Activated CD4-positive, alpha-beta T cell treated with anti-CD3 and anti-CD28 coated beads, Interleukin-2, amount 10 ng/mL, durations not matched to agents 24 days and 14 days (primary cell): Measurements from ENCODE around the gene OTOG. TPM values are rescaled to one million over a fixed set of nuclear protein-coding genes. Genes with fewer than 3 reads are reported as not detected.
A peak's percentile ranks its signal among the peaks of the same experiment; 100 is the strongest.

Experiments
- DNase-seq: peaks from one replicate; pipeline ENCODE4 v3.0.0; 2022
- H3K27ac Mint-ChIP-seq: one replicate; pipeline ENCODE4 v1.8.0; 2022; ENCODE audit warnings: mild to moderate bottlenecking, mixed read lengths
- H3K27me3 Mint-ChIP-seq: one replicate; pipeline ENCODE4 v1.8.0; 2022; ENCODE audit warnings: mixed read lengths
- H3K36me3 Mint-ChIP-seq: one replicate; pipeline ENCODE4 v1.8.0; 2022; ENCODE audit warnings: low read depth, mild to moderate bottlenecking, mixed read lengths
- H3K4me1 Mint-ChIP-seq: one replicate; pipeline ENCODE4 v1.8.0; 2021; ENCODE audit warnings: mixed read lengths
- H3K4me3 Mint-ChIP-seq: one replicate; pipeline ENCODE4 v1.8.0; 2022; ENCODE audit warnings: mild to moderate bottlenecking, moderate library complexity, mixed read lengths
- H3K9me3 Mint-ChIP-seq: one replicate; pipeline ENCODE4 v1.8.0; 2021; ENCODE audit warnings: mixed read lengths
- intact Hi-C: fragments of 100-400 bp; cut with micrococcal nuclease; formaldehyde crosslinking; loops from one replicate; pipeline ENCODE4 v1.15.1; 2023
- total RNA-seq: library from RNA; stranded (reverse); gene quantifications from 2 replicates; pipeline ENCODE4 v1.2.3, GENCODE V29; 2022

Gene OTOG
- total RNA-seq, 1 donor from 2014 or later: not detected

DNA sequence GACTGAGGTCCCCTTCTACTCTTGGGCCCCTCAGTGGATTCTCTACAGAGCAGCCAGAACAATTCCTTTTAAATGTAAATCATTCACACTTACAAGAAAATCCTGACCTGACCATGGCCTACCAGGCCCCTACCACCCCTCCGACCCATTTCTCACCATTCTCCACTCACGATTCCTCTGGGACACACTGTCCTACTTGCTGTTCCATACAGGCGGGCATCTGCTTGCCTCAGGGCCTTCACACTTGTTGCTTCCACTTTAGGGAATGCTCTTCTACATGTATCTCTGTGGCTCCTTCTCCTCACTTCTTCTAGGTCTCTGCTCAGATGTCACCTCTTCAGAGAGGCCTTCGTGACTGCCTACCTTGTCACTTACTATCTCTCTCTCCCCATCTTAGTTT lies 6.3 kb upstream of the OTOG start:
- Mint-ChIP-seq H3K27me3 (peaks cover 38% of the 10 kb centered on the region), H3K27ac (no peak overlapping the region), H3K4me1 (peaks cover 2% of the 10 kb centered on the region), H3K9me3 (no peaks in the 10 kb centered on the region), H3K36me3 (no peaks in the 10 kb centered on the region), H3K4me3 (no peak overlapping the region)
- DNase-seq: no peak
- intact Hi-C loops: no loop called here

GRCh38 chr11:17541330-17541885 lies 5.7 kb upstream of the OTOG start:
- peaks cover 44% of the 10 kb centered on the region for H3K27me3 Mint-ChIP-seq
- H3K9me3 Mint-ChIP-seq: no peaks in the 10 kb centered on the region
- H3K4me1 Mint-ChIP-seq: peaks cover 2% of the 10 kb centered on the region
- no peaks in the 10 kb centered on the region for H3K36me3 Mint-ChIP-seq
- intact Hi-C loops: no loop called here
- no peak for DNase-seq
- no peak overlapping the region for H3K4me3 Mint-ChIP-seq
- no peak overlapping the region for H3K27ac Mint-ChIP-seq

GRCh38 chr11:17542249-17542648 lies 4.8 kb upstream of the OTOG start:
- H3K9me3 Mint-ChIP-seq: no peaks in the 10 kb centered on the region
- no peak overlapping the region for H3K27ac Mint-ChIP-seq
- intact Hi-C loops: no loop called here
- peaks cover 3% of the 10 kb centered on the region for H3K4me1 Mint-ChIP-seq
- no peaks in the 10 kb centered on the region for H3K36me3 Mint-ChIP-seq
- no peak for DNase-seq
- no peak overlapping the region for H3K4me3 Mint-ChIP-seq
- H3K27me3 Mint-ChIP-seq: peaks cover 47% of the 10 kb centered on the region

GRCh38 chr11:17543041-17543440 lies 4.0 kb upstream of the OTOG start:
- no peak for DNase-seq

DNA sequence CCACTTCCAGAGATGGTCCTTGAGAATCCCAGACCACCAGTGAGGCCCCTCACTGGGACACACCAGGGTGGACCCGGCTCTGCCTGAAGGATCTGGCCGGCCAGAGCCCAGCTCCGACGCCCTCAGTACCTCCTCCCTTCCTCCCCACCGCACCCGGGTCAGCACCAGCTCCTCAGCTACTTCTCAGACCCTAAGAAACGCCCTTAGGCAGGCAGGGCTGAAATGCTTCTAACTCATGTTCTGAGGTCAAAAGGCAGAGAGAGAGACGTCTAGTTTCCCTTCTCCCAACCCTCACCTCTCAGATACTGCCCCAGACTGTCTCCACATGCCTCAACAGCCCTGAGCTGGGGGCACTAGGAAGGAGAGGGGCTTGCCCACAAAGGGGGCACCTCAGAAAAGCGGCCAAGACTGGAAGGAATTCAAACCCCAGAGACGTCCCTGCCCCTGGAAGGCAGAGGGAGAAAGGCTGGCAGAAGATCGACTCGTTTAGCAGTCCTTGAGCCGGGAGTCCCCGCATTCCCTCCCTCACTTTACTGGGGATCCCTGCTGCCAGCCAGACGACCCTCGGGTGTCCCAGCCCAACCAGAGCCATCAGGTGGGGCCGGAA lies 3.4 kb upstream of the OTOG start:
- intact Hi-C loops: no loop called here
- DNase-seq: no peak
- Mint-ChIP-seq H3K9me3 (no peaks in the 10 kb centered on the region), H3K27ac (no peak overlapping the region), H3K27me3 (peaks cover 43% of the 10 kb centered on the region), H3K36me3 (no peaks in the 10 kb centered on the region), H3K4me1 (peaks cover 3% of the 10 kb centered on the region), H3K4me3 (no peak overlapping the region)

More at GRCh38 chr11:17543041-17543440, 4.0 kb upstream of the OTOG start:
- H3K27ac Mint-ChIP-seq: no peak overlapping the region
- peaks cover 45% of the 10 kb centered on the region for H3K27me3 Mint-ChIP-seq
- H3K9me3 Mint-ChIP-seq: no peaks in the 10 kb centered on the region
- intact Hi-C loops: no loop called here
- H3K4me1 Mint-ChIP-seq: peaks cover 3% of the 10 kb centered on the region
- no peak overlapping the region for H3K4me3 Mint-ChIP-seq
- H3K36me3 Mint-ChIP-seq: no peaks in the 10 kb centered on the region

DNA sequence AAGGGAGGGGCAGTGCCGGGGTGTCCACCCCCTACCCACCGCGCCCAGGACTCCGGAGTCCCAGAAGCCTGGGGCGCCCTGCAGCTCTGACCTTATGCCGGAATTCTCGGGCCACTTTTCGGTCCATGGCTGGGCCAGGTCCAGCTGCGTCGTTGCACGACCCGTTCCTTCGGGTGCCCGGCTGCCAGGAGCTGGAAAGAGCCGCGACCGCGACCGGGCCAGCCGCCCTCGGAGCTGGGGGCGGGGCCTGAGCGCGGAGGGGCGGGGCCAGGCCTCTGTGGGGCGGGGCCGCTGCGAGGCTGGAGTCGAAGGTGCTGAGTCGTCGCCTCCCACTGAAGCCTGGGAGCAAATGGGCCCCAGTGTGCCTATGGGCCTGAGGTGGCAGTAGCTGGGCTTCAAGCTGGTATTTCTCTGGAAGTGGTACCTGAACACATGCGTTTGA lies 2.9 kb upstream of the OTOG start, which contains the start of gene USH1C:
USH1C (minus strand) TSS at position 236 of the 442 bp plus-strand sequence; CDS start at position 127, 109 bp downstream.
- peaks cover 3% of the 10 kb centered on the region for H3K4me1 Mint-ChIP-seq
- H3K27ac Mint-ChIP-seq: no peak within 1 kb of the TSS
- DNase-seq: peak; percentile 78
- intact Hi-C loops: no loop called here
- H3K4me3 Mint-ChIP-seq: peak within 1 kb of the TSS; percentile 42
- H3K36me3 Mint-ChIP-seq: no peaks in the 10 kb centered on the region
- H3K27me3 Mint-ChIP-seq: peaks cover 46% of the 10 kb centered on the region
- no peaks in the 10 kb centered on the region for H3K9me3 Mint-ChIP-seq

GRCh38 chr11:17546240-17546639 lies 819 bp upstream of the OTOG start:
- peaks cover 44% of the 10 kb centered on the region for H3K27me3 Mint-ChIP-seq
- intact Hi-C loops: no loop called here

DNA sequence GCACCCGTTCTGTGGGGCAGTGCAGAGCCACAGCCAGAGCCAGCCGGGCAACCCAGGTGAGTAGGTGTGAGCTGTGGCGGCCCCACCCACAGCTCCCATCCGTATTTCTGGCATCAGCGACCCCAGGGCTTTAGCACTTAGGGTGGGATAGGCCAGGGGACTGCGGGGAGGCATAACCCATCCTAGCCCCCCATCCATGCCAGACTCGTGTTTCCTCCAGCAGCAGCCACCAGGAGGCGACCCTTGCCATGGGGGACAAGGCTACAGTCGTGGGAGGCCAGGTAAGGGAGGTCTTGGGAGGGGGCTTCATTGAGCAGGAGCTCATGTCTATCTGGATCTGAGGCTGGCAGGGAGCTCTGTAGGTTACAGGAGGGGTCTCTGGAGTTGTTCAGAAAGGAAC lies 873 bp downstream of the OTOG start:
- intact Hi-C loops: no loop called here
- H3K27me3 Mint-ChIP-seq: peaks cover 36% of the 10 kb centered on the region
- no peak overlapping the region for H3K27ac Mint-ChIP-seq

More at GRCh38 chr11:17546240-17546639, 819 bp upstream of the OTOG start:
- peaks cover 8% of the 10 kb centered on the region for H3K4me1 Mint-ChIP-seq
- H3K36me3 Mint-ChIP-seq: no peaks in the 10 kb centered on the region
- no peak overlapping the region for H3K4me3 Mint-ChIP-seq
- no peaks in the 10 kb centered on the region for H3K9me3 Mint-ChIP-seq
- H3K27ac Mint-ChIP-seq: no peak overlapping the region
- no peak for DNase-seq

GRCh38 chr11:17548444-17548843 lies 1.4 kb downstream of the OTOG start:
- Mint-ChIP-seq H3K4me3 (no peak overlapping the region), H3K27me3 (peaks cover 36% of the 10 kb centered on the region), H3K36me3 (no peaks in the 10 kb centered on the region), H3K9me3 (no peaks in the 10 kb centered on the region), H3K27ac (no peak overlapping the region), H3K4me1 (peaks cover 8% of the 10 kb centered on the region)
- intact Hi-C loops: no loop called here
- no peak for DNase-seq

More for the DNA sequence above, 873 bp downstream of the OTOG start:
- Mint-ChIP-seq H3K4me1 (peaks cover 8% of the 10 kb centered on the region), H3K9me3 (no peaks in the 10 kb centered on the region), H3K36me3 (no peaks in the 10 kb centered on the region), H3K4me3 (no peak overlapping the region)
- no peak for DNase-seq

GRCh38 chr11:17550450-17551346 lies 3.6 kb downstream of the OTOG start:
- DNase-seq: no peak
- no peaks in the 10 kb centered on the region for H3K36me3 Mint-ChIP-seq
- H3K9me3 Mint-ChIP-seq: no peaks in the 10 kb centered on the region
- H3K27ac Mint-ChIP-seq: peak overlapping the region; percentile 35
- H3K4me3 Mint-ChIP-seq: no peak overlapping the region
- peaks cover 6% of the 10 kb centered on the region for H3K4me1 Mint-ChIP-seq
- peaks cover 26% of the 10 kb centered on the region for H3K27me3 Mint-ChIP-seq
- intact Hi-C loops: no loop called here

DNA sequence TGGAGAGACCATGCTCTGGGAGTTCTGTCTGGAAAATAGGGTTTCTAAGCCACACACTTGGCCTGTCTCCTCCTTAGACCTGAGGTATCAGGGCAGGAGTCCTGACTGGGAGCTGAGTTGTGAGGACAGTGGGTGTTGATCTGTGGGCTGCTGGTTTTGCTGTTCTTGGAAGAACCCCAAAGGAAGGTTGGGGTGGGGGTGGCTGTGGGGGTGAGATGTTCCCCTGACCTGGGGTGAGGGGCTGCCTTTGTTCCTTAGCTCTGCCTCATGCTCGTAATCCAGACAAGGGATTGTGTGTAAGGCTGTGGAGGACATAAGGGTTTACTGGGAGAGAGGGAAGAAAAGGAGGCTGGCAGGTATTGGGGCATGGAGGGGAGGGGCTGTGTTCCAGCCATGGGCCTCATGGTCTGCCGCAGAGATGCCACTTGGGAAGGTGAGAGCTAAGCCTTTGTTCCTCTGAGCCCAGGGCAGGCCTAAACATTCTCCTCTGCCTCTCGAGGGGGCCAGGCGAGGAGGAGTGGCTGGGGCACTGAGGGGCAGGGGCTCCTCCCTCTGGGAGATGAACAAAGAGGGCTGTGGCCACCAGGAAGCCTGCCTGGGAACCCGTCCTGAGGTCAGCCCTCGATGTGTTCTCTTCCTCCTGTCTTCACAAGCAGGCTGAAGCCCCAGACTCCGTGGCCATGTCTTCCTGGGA lies 4.4 kb downstream of the OTOG start:
- no peaks in the 10 kb centered on the region for H3K36me3 Mint-ChIP-seq
- intact Hi-C loops: no loop called here
- no peak for DNase-seq
- H3K27me3 Mint-ChIP-seq: peaks cover 18% of the 10 kb centered on the region
- no peak overlapping the region for H3K27ac Mint-ChIP-seq
- no peaks in the 10 kb centered on the region for H3K9me3 Mint-ChIP-seq
- H3K4me3 Mint-ChIP-seq: no peak overlapping the region
- peaks cover 6% of the 10 kb centered on the region for H3K4me1 Mint-ChIP-seq

GRCh38 chr11:17552041-17552355 lies 4.9 kb downstream of the OTOG start:
- Mint-ChIP-seq H3K4me1 (peaks cover 6% of the 10 kb centered on the region), H3K4me3 (no peak overlapping the region), H3K27ac (no peak overlapping the region), H3K36me3 (no peaks in the 10 kb centered on the region), H3K9me3 (no peaks in the 10 kb centered on the region), H3K27me3 (peaks cover 14% of the 10 kb centered on the region)
- no peak for DNase-seq
- intact Hi-C loops: no loop called here

DNA sequence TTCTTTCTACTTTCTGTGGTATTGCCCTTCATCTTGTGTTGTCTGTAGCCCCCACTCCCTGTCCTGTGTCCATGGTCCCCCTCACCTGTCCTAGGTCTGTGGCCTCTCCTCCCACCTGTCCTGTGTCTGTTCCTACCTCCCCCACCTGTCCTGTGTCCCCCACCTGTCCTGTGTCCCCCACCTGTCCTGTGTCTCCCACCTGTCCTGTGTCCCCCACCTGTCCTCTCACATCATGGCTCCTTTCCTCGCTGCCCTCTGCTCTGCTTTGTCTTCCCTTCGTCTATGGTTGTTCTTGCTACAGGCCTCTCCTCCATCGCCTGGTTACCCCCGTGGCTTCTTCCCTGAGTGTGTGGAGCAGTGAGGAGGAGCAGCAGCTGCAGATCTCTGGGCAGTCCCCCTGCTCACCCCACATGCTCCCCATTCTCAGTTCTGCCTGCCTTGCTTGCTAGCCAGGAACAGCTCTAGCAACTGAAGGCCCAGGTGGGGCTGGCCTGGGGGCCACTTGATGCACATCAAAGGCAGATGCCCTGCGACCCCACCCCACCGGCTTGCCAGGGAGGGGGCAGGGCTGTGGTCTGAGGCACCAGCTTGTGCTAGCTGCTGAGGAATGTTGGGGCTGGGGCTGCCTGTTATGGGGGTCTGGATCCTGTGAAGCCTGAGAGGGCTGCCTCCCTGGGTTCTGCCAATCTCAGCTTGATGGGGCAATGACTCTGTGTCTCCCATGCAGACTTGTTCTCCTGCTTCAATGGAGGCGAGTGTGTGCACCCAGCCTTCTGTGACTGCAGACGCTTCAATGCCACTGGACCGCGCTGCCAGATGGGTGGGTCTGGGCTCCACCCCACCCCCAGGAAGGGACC lies 5.6 kb downstream of the OTOG start:
- peaks cover 4% of the 10 kb centered on the region for H3K4me1 Mint-ChIP-seq
- no peak for DNase-seq
- H3K27ac Mint-ChIP-seq: no peak overlapping the region
- H3K27me3 Mint-ChIP-seq: peaks cover 8% of the 10 kb centered on the region
- no peak overlapping the region for H3K4me3 Mint-ChIP-seq
- H3K9me3 Mint-ChIP-seq: no peaks in the 10 kb centered on the region
- intact Hi-C loops: no loop called here
- H3K36me3 Mint-ChIP-seq: no peaks in the 10 kb centered on the region
